Measurements from ENCODE around the gene EMD. TPM values are rescaled to one million over a fixed set of nuclear protein-coding genes. Genes with fewer than 3 reads are reported as not detected.
"Not testable (repeated sequence)": the region's sequence is repeated elsewhere in the genome, so short reads cannot be mapped to it uniquely, and the experiment has no call there.

The EMD gene
- total RNA-seq, 1 donor from 2014 or later = 17.2 TPM

- peak; percentile 87 for DNase-seq
These were observed 7.9 kb upstream of the EMD start for GRCh38 chrX:154371017-154371788.

DNA sequence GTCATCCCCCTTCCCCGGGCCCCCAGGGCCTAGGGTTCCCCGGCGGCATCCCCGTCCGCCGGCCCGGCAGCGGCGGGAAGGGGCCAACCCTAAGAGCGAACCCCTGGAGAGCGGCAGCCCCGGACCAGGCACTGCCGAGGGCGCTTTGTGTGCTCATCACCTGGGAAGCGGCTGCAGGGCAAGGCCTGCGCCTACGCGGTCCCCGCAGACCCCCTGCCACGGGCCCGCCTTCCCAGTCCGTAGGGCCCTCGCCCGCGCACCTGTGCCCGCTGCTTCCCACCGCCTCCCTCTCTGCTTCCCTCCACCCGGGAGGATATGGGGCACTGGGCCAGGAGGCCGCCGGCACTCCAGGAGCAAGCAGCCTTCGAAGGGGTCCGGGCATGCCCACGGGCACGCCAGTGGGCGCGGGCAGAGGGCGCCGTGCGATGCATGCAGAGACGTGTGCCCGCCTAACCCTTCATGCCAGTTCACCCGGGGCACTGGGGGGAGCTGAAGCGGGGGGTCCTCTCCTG lies 7.2 kb upstream of the EMD start:
- no peak for DNase-seq

DNA sequence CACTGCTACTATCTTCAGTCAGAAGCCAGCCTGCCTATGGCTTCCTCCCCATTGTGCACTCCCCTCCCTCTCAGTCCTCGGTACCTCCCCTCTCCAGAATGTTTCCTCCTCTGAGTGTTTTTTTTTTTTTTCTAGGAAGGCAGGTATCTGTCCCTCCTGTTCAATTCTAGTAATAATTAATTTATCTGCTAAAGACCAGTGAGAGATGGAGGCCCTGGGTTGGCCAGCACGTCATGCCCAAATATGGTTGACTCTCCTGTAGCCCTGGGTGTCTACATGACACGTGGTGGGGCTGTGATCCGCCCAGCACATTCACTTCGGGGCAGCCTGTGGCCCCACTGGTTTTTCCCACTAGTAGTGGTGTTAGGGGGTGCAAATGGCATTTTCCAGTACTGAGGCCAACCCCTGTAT lies 6.5 kb upstream of the EMD start:
- no peak for DNase-seq

DNA sequence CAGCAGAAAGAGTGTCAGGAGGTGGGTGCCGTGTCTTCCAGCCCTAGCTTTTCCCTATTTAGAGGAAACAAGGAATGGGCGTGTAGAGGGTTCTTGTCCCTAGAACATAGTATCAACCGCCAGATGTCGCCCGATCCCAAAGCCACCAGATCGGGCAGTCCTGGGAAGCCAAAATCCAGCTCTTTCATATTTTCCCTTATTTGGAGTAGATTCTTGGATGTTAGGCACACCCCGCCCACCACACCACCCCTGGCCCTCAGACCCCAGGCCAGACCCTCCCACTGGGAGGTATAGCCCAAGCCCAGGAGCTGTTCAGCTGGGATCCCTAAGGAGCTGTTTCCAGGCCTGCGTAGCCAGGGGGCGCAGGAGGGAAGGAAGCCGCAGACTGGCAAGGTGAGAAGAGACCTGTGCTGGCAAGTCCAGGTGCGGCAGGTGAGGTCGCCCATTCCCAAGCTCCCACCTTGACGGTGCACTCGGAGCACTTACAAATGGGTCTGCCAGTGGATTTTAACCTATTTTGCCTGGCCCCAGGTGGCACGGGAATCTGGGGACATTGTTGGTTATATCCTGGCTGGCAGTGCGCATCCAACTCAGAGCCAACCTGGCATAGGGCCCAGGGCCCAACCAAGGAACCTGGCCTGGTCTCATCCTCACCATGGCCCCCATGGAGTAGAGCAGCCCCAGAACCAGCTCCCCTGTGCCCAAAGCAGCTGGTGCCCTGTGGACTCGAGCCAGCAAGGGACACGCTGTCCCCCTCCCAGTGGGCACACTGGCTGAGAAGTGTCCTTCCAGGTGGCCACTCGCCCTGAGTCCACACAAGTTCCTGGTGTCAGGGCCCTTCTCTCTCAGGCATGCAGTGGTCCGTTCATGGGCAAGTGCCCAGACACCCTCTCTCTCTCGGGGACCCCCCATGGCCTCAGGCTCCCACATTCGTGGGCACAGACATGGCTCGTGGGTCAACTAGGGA lies 5.5 kb upstream of the EMD start:
- DNase-seq = peak; percentile 36

DNA sequence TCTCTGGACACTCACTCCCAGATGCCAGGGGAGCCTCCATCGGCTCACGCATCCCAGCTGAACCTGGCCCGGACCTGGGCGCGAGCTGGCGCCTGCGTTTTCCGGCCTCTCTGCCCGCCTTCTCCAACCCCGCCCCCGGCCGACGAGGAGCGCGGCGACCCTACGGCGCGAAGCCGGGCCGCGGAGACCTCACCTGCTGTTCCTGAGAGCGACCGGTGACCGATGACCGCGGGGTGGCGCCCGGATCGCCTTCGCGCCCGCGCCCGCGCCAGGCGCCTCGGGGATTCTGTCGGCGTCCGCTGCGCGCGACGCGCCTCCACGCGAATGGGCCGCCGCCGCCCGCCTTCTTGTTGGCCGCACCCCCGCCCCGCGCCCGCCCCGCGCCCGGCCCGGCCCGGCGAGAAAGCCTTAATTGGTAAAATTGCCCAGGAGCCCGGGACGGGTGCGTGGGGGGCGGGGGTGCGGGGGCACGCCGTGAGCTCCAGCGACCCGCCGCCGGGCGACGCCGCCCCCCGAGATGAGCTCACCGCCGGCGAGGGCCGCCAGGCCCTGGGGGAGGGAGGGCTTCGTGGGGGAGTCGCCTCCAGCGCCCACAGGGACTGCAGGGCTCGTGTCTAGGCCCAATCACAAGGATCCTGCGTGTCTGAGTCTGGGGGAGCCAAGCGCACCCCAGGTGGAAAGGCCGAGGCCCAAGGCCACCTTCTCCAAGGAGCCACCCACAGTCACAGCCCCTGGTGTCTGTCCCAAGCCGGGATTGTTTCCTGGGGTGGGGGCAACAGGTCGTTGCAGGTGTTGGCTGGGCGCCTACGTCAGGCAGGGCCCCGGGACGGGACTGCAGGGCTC lies 4.6 kb upstream of the EMD start, which contains the start of gene FLNA:
Gene FLNA (minus strand): TSS at position 322 of the 843 bp plus-strand sequence. CDS start 3,389 bp downstream, outside the sequence.
- no peak for DNase-seq

DNA sequence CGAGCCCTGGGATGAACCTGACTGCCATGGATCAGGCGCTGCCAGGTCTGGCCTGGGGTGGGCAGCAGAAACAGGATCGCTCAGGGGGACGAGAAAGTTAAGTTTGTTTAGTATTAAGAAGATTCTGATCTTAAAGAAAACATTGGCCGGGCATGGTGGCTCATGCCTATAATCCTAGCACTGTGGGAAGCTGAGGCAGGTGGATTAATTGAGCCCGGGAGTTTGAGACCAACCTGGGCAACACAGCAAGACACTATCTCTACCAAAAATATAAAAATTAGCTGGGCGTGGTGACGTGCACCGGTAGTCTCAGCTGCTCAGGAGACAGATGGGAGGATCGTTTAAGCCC lies 4.0 kb upstream of the EMD start:
- no peak for DNase-seq

DNA sequence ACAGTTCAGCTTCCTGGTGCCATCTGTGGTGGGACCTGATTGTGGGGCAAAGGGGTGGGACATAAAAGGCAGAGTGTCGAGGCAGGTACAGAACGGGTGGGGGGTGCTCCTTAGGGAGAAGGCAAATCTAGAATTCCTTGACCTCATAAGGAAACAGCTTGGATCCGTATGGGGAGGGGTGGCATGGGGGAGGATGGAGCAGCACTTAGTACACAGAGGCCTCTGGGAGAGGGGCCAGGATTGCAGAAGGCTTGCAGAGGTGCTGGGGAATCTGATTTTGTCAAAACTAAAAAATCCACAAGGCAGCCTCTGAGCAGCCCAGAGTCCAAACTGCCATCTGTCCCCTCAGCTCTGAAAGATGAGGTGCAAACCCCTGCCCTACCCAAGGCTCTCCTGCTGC lies 2.3 kb upstream of the EMD start:
- DNase-seq = no peak

GRCh38 chrX:154378059-154378798 lies 866 bp upstream of the EMD start:
- DNase-seq = no peak

- no peak for DNase-seq
These were observed 465 bp downstream of the EMD start for GRCh38 chrX:154379569-154379951.

DNA sequence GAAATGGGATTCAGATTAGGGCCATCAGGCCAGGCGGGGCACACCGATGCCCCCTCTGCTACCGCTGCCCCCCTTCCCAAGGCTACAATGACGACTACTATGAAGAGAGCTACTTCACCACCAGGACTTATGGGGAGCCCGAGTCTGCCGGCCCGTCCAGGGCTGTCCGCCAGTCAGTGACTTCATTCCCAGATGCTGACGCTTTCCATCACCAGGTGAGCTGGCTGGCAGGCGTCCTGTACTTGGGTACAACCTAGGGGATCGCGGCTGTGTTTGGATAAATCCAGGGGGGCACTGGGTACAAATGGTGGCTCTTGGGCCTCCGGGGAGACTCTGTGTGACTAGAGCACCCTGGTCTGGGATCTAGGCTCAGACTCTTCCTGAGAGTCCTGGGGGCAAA lies 1.1 kb downstream of the EMD start:
- no peak for DNase-seq

DNA sequence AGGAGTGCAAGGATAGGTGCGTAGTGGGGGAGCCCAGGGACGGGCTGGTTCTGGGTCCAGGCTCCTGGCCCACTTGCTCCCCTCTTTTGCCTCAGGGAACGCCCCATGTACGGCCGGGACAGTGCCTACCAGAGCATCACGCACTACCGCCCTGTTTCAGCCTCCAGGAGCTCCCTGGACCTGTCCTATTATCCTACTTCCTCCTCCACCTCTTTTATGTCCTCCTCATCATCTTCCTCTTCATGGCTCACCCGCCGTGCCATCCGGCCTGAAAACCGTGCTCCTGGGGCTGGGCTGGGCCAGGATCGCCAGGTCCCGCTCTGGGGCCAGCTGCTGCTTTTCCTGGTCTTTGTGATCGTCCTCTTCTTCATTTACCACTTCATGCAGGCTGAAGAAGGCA lies 1.7 kb downstream of the EMD start:
- DNase-seq = no peak

GRCh38 chrX:154381271-154381670 lies 2.2 kb downstream of the EMD start:
- no peak for DNase-seq

GRCh38 chrX:154382483-154383069 lies 3.5 kb downstream of the EMD start:
- no peak for DNase-seq

DNA sequence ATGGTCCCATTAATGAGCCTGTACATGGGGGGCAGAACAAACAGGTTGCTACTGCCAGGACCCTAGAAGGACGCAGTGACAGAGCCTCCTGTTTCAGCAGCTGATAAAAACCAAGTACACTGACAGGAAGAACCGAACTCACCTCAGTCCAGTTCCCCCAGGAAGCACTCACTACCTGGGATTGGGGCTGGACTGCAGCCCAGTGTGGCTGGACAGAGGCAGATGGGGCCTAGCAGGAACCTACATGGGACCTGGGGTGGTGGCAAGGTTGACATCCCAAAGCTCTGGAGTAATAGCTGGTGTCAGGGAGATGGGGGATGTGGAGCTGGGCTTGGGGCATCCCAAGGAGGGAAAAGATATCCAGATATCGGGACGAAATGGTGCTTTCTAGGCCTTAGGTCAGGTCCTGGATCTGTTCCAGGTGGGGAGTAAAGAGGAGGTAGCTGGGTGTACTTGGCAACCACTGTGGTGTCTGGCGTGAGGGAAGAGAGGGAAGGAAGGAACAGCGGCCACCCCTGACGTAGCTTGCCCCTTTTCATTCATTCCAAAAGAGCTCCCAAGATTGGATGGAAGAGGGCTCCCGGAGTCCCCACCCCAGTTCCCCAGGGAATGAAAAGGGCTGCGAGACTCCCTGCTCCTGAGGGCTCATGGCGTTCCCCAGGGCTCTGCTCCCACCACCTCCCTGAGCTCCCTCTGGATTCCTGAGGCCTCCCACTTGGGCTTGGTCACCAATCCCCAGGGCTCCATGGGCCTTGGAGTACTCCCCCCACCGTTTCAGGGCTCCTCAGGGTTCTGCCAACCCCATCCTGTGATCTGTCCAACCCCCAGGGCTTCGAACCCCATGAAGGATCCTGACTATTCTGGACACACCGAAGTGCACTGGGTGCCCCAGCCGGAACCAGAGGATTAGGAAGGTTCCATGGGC lies 4.5 kb downstream of the EMD start:
- DNase-seq = no peak

- DNase-seq = no peak
These were observed 5.3 kb downstream of the EMD start for GRCh38 chrX:154384284-154384892.

GRCh38 chrX:154388094-154388493 lies 9.0 kb downstream of the EMD start:
- DNase-seq = not testable (repeated sequence)

GRCh38 chrX:154388649-154389048 lies 9.6 kb downstream of the EMD start:
- not testable (repeated sequence) for DNase-seq

DNA sequence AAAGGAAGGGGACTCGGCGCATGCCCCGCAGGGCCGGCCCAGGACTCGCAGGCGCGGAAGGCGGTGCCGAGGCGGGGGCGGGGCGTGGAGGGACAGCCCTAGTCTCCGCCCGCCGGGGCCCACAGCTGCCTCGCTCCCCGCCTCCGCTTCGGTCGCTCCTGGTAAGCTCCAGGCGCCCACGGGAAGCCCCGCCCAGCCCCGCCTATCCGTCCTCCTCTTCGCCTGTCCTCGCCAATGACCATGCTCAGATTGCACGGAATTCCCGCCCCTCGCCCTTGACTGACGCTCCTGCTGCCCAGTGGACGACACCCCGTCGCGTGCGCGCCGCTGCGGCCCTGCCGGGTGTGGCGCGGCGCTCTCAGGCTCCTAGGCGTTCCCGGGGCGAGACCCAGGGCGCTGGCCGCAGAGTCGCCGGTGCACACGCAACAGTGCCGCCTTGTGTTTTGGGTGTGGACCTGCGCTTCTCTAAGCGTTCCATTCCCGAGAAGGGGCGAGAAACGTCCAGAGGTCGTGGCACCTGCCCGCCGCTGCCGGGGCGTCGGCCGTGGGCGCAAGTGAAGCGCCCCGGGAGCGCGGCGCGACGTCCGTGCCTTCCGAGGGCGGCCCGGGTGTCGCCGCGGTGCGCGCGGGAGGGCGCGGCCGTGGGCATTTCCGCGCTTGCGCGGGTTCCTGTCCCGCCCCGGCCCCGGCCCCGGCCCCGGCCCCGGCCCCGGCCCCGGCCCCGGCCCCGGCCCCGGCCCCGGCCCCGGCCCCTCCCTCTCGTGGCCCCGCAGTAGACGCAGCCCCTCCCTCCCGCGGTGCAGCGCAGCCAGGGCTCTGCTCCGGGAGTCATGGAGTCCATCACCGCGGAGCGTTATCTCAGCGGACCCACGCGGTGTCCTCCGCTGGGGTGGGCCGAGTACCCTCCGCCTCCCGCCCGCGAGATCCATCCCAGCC lies 11.0 kb downstream of the EMD start:
- DNase-seq = not testable (repeated sequence)
